GM12878 (cell line): Measurements from ENCODE around the gene AFF2. TPM values are rescaled to one million over a fixed set of nuclear protein-coding genes. Genes with fewer than 3 reads are reported as not detected.
A peak's percentile ranks its signal among the peaks of the same experiment; 100 is the strongest.

Source experiments
- ATAC-seq: fragments of 200-7000 bp; cut with Tn5 transposase; 3 replicates; pipeline ENCODE4 v1.9.1; 2020; ENCODE audit warnings: mild to moderate bottlenecking, moderate library complexity
- BruUV-seq: library from RNA; stranded (reverse); fragments of 400-500 nt; replicated peaks from 2 replicates; lab custom pipeline; 2021; lab: Mats Ljungman, UMichigan
- CTCF ChIA-PET: fragments of 300-600 bp; sonication (Branson Sonifier 250); formaldehyde crosslinking; extraction: SDS; loops from one replicate; lab custom pipeline; 2021; ENCODE audit warnings: inconsistent platforms; lab: Yijun Ruan, JAX
- POLR2A ChIA-PET: fragments of 350-600 bp; formaldehyde crosslinking; extraction: SDS; loops from one replicate; lab custom pipeline; 2021; ENCODE audit warnings: inconsistent platforms; lab: Charles Lee
- RAD21 ChIA-PET: fragments of 300-600 bp; sonication (Branson Sonifier 250); formaldehyde crosslinking; loops from one replicate; lab custom pipeline; 2023; ENCODE audit warnings: antibody characterized with exemption; ENCODE audit not compliant: unreplicated experiment; lab: Charles Lee
- SMC1A ChIA-PET: fragments of 300-600 bp; sonication (Branson Sonifier 250); formaldehyde crosslinking; loops from one replicate; lab custom pipeline; 2023; ENCODE audit not compliant: unreplicated experiment, uncharacterized antibody; lab: Charles Lee
- DNase-seq: peaks from one replicate; pipeline ENCODE4 v3.0.0-alpha.2; 2011; ENCODE audit warnings: low read depth, low spot score
- FAIRE-seq: peaks from 3 replicates; lab custom pipeline; 2011; peaks lifted over from hg19 to GRCh38; lab: Jason Lieb, UNC
- H2AFZ ChIP-seq: 2 replicates; pipeline ENCODE4 v1.6.0; 2011; ENCODE audit warnings: low read depth, low read length, control low read depth; ENCODE audit not compliant: control insufficient read depth
- H3K27ac ChIP-seq: 2 replicates; pipeline ENCODE4 v1.5.1; 2011; ENCODE audit warnings: control low read depth; ENCODE audit not compliant: control insufficient read depth, insufficient read depth
- H3K27me3 ChIP-seq, 2 experiments: replicated peaks in 1 of 2; 2 replicates each; pipeline versions ENCODE4 v1.6.0 to v1.6.1; 2011; ENCODE audit warnings: low read length in 1 of 2; ENCODE audit not compliant: control insufficient read depth in 2 of 2, insufficient read depth in 2 of 2
- H3K36me3 ChIP-seq, 2 experiments: 2 replicates each; pipeline ENCODE4 v1.5.1; 2011; ENCODE audit warnings: low read length in 1 of 2; ENCODE audit not compliant: control insufficient read depth in 2 of 2, insufficient read depth in 2 of 2
- H3K4me1 ChIP-seq: 2 replicates; pipeline ENCODE4 v1.6.1; 2011; ENCODE audit warnings: mild to moderate bottlenecking, low read length, moderate library complexity, mixed read lengths; ENCODE audit not compliant: control insufficient read depth, insufficient read depth
- H3K4me2 ChIP-seq: 2 replicates; pipeline ENCODE4 v1.6.0; 2011; ENCODE audit warnings: control low read depth; ENCODE audit not compliant: control insufficient read depth, insufficient read depth
- H3K4me3 ChIP-seq: fragments of 200-600 bp; sonication (generic); 2 replicates; pipeline ENCODE4 v1.5.1; 2016
- H3K79me2 ChIP-seq: 2 replicates; pipeline ENCODE4 v1.6.0; 2011; ENCODE audit warnings: low read length; ENCODE audit not compliant: control insufficient read depth, insufficient read depth
- H3K9ac ChIP-seq: 2 replicates; pipeline ENCODE4 v1.8.0; 2011; ENCODE audit warnings: low read length, control low read depth, mixed read lengths; ENCODE audit not compliant: control insufficient read depth, insufficient read depth
- H3K9me3 ChIP-seq: replicated peaks from 3 replicates; pipeline ENCODE4 v1.5.1; 2011; ENCODE audit warnings: mild to moderate bottlenecking, low read length; ENCODE audit not compliant: control insufficient read depth, insufficient read depth
- H4K20me1 ChIP-seq: 2 replicates; pipeline ENCODE4 v1.6.0; 2011; ENCODE audit not compliant: control insufficient read depth, insufficient read depth
- BRCA1 ChIP-seq: IDR thresholded peaks from 2 replicates; pipeline ENCODE4 v1.6.1; 2011; ENCODE audit warnings: low read depth, low read length, improper control_type of control experiment
- EP300 ChIP-seq, 2 experiments: fragments of 150-350 bp in 1 of 2; IDR thresholded peaks; 2 replicates each; pipeline ENCODE4 v1.6.1; 2011 to 2012; ENCODE audit warnings: low read depth in 2 of 2, low read length in 2 of 2, borderline replicate concordance in 1 of 2, improper control_type of control experiment in 1 of 2, inconsistent platforms in 1 of 2; ENCODE audit not compliant: control insufficient read depth in 1 of 2
- HDAC2 ChIP-seq: fragments of 200-600 bp; sonication (generic); IDR thresholded peaks from 2 replicates; pipeline ENCODE4 v1.6.1; 2017
- IKZF2 ChIP-seq, 2 experiments: fragments of 450-650 bp; IDR thresholded peaks; 2 replicates each; pipeline ENCODE4 v1.6.1; 2017; ENCODE audit warnings: mild to moderate bottlenecking in 2 of 2, moderate library complexity in 2 of 2
- MYC ChIP-seq: IDR thresholded peaks from 2 replicates; pipeline ENCODE4 v1.6.1; 2011; ENCODE audit warnings: mild to moderate bottlenecking, low read length, moderate library complexity, inconsistent platforms; ENCODE audit not compliant: insufficient read depth, insufficient replicate concordance, insufficient read length, severe bottlenecking
- NFIC ChIP-seq: IDR thresholded peaks from 2 replicates; pipeline ENCODE4 v1.6.1; 2012; ENCODE audit warnings: low read depth, mild to moderate bottlenecking, inconsistent platforms, low read length, moderate library complexity
- WGBS: methylation state at CpG from one replicate; pipeline ENCODE4 v1.1.6; 2016; ENCODE audit warnings: low lambda C conversion rate; ENCODE audit not compliant: insufficient replicate concordance, insufficient coverage; ENCODE audit errors: missing lambda C conversion rate; 5-methylcytosine and 5-hydroxymethylcytosine counted together
- in situ Hi-C: fragments of 300-500 bp; cut with MboI; formaldehyde crosslinking; loops from 9 replicates; pipeline ENCODE4 v1.14.3; 2018; ENCODE audit warnings: mixed read lengths
- intact Hi-C: fragments of 100-400 bp; cut with micrococcal nuclease; formaldehyde crosslinking; loops from one replicate; pipeline ENCODE4 v1.14.2; 2022; ENCODE audit not compliant: unreplicated experiment
- polyA plus RNA-seq, 11 experiments: library from polyadenylated mRNA; depleted of rRNA in 4 of 11; unstranded in 6 of 11; stranded (reverse) in 5 of 11; fragments of >200 nt; fragmentation: Nextera tagmentation in 4 of 11; fragmentation: Illumina TruSeq in 1 of 11; extraction: Ambion mirVana in 4 of 11; extraction: Trizol in 1 of 11; gene quantifications; 1 replicate in 1 of 11; 2 replicates in 10 of 11; pipeline versions ENCODE4 v1.2.1 to v1.2.3, GENCODE V29; 2011 to 2016; ENCODE audit warnings: inconsistent platforms in 2 of 11, missing spikeins in 2 of 11, low read depth in 1 of 11
- total RNA-seq, 4 experiments: library from RNA; depleted of rRNA in 3 of 4; stranded (reverse); fragments of >200 nt in 3 of 4; fragmentation: Illumina TruSeq in 1 of 4; extraction: Trizol in 1 of 4; gene quantifications; 2 replicates each; pipeline versions ENCODE4 v1.2.1 to v1.2.3, GENCODE V29; 2013 to 2021
- TF ChIP-seq, protein P1 (sequence below): fragments of 450-650 bp; IDR thresholded peaks from 2 replicates; pipeline ENCODE4 v1.6.1; 2018; ENCODE audit warnings: borderline replicate concordance, mild to moderate bottlenecking; ENCODE audit not compliant: partially characterized antibody
- TF ChIP-seq, protein P2 (sequence below): fragments of 450-650 bp; IDR thresholded peaks from 2 replicates; pipeline ENCODE4 v1.6.1; 2017; ENCODE audit warnings: low read depth, mild to moderate bottlenecking, moderate library complexity

AFF2 gene
- total and polyA plus RNA-seq, 10 of the 15 experiments (the other 5 are each of a cell fraction or from before 2014, with no cell fraction given) = under 0.01 to 0.03 TPM; not detected in 8

DNA sequence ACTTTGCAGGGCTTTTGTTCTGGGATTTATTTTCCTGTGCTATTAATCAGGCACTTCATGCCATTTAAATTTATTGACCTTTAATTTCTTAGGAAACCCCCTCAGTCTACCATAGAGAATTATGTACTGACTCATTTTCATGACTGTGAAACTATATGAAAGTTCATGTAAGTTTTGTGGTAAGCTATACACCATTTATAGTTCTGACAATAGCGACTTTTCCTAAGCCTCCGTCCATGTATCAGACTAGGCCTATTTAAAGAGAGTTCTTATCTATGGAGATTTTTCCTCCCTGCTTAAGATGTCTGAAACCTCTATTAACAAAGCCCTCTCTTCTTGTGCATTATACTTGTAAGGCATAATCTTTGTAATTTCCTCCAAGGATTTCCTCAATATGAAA is 111.6 kb downstream of the AFF2 start (continued):
- TF ChIP-seq EP300 (IDR thresholded peaks at IDR 0.05; ENCODE audit: borderline replicate concordance in 1 of 2, control insufficient read depth in 1 of 2, low read depth in 2 of 2, low read length in 2 of 2) (0 out of 4 replicates have a peak, but pooled peaks of 1 of the 2 experiments have one; percentile 22), MYC (no peak), HDAC2 (no peak), NFIC (peak; percentile 45; the same call in 1 of the 2 replicates)
- TF ChIP-seq, protein P1, sequence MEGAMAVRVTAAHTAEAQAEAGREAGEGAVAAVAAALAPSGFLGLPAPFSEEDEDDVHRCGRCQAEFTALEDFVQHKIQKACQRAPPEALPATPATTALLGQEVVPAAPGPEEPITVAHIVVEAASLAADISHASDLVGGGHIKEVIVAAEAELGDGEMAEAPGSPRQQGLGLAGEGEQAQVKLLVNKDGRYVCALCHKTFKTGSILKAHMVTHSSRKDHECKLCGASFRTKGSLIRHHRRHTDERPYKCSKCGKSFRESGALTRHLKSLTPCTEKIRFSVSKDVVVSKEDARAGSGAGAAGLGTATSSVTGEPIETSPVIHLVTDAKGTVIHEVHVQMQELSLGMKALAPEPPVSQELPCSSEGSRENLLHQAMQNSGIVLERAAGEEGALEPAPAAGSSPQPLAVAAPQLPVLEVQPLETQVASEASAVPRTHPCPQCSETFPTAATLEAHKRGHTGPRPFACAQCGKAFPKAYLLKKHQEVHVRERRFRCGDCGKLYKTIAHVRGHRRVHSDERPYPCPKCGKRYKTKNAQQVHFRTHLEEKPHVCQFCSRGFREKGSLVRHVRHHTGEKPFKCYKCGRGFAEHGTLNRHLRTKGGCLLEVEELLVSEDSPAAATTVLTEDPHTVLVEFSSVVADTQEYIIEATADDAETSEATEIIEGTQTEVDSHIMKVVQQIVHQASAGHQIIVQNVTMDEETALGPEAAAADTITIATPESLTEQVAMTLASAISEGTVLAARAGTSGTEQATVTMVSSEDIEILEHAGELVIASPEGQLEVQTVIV = no peak
- TF ChIP-seq, protein P2, sequence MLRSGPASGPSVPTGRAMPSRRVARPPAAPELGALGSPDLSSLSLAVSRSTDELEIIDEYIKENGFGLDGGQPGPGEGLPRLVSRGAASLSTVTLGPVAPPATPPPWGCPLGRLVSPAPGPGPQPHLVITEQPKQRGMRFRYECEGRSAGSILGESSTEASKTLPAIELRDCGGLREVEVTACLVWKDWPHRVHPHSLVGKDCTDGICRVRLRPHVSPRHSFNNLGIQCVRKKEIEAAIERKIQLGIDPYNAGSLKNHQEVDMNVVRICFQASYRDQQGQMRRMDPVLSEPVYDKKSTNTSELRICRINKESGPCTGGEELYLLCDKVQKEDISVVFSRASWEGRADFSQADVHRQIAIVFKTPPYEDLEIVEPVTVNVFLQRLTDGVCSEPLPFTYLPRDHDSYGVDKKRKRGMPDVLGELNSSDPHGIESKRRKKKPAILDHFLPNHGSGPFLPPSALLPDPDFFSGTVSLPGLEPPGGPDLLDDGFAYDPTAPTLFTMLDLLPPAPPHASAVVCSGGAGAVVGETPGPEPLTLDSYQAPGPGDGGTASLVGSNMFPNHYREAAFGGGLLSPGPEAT = peak; percentile 37; the same call in 1 of the 2 replicates
- TF ChIP-seq, all 136 proteins: peak for 9

DNA sequence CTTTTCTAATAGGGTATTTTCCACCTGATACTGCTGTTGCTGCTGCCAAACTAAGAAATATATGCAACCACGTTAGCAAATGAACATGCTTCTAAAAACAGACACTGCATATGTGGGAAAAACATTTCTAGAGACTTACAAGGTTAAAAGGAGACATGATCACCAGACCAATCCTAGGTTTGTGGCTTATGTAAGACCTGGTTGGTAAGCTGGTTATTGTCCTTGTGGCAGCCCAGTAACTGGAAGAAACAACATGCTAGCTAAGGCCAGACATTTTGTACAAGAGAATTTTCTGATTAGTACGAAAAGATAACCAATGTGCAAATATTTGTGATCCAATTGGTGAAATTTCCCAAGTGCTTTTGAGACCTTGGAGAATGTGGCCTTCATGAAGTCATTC is 112.0 kb downstream of the AFF2 start:
- ChIA-PET CTCF (interaction anchor here (0.6 kb wide), 1 partner anchor 36 kb away, joined by 4 read pairs; no protein-coding TSS in a partner anchor), POLR2A (no interaction called here), RAD21 (interaction anchor here (1.0 kb wide), 1 partner anchor 586 kb away, joined by 3 read pairs; no protein-coding TSS in a partner anchor), SMC1A (interaction anchor here (0.6 to 1.1 kb wide), 4 partner anchors 12 to 330 kb away, joined by 3 to 4 read pairs (median 3); no protein-coding TSS in a partner anchor)
- H3K4me1 ChIP-seq = peaks cover 13% of the 10 kb centered on the region
- no peaks in the 10 kb centered on the region for H3K79me2 ChIP-seq
- no peak overlapping the region for H3K4me2 ChIP-seq
- no TSS peak for BruUV-seq
- ATAC-seq (peak; percentile 5; the same call in 1 of the 3 replicates), FAIRE-seq (peak; percentile 23), DNase-seq (no peak)
- TF ChIP-seq BRCA1 = no peak
- TF ChIP-seq NFIC = peak; percentile 15; the same call in 1 of the 2 replicates
- peak in 1 of 2 experiments; percentile 4; a peak in 1 of 4 replicates for TF ChIP-seq IKZF2 (IDR thresholded peaks at IDR 0.05)
- H3K27ac ChIP-seq = peak overlapping the region; percentile 18; the same call in 1 of the 2 replicates
- H4K20me1 ChIP-seq = no peaks in the 10 kb centered on the region
- in situ Hi-C loops (no loop called here), intact Hi-C loops (loop anchor here (5.0 to 10.0 kb wide), 3 partner anchors 145 to 592 kb away; no protein-coding TSS in a partner anchor)
- no peaks in the 10 kb centered on the region for H3K27me3 ChIP-seq
- no peak overlapping the region for H3K9ac ChIP-seq
- no peak overlapping the region for H3K4me3 ChIP-seq
- no peaks in the 10 kb centered on the region for H3K36me3 ChIP-seq
- no peak overlapping the region for H2AFZ ChIP-seq
- 11% methylated on average over 2 of the region's 2 CpGs for WGBS
- H3K9me3 ChIP-seq = no peaks in the 10 kb centered on the region
